Liver (tissue), 9 donors: Measurements from ENCODE around the gene MAPK11. TPM values are rescaled to one million over a fixed set of nuclear protein-coding genes. Genes with fewer than 3 reads are reported as not detected.

Source experiments
- DNase-seq: peaks from one replicate; pipeline ENCODE4 v3.0.0-alpha.2; 2017; ENCODE audit warnings: low spot score
- H3K27ac ChIP-seq, 2 donors: one replicate each; pipeline ENCODE4 v1.7.0; 2013; ENCODE audit warnings: inconsistent platforms in 2 of 2, low read length in 2 of 2, control low read depth in 1 of 2, low read depth in 1 of 2, mild to moderate bottlenecking in 1 of 2
- H3K27me3 ChIP-seq, 4 donors: one replicate each; pipeline versions ENCODE4 v1.6.1 to v1.7.0; 2013; ENCODE audit warnings: low read length in 3 of 4, inconsistent platforms in 1 of 4, mild to moderate bottlenecking in 1 of 4, moderate library complexity in 1 of 4; ENCODE audit not compliant: control insufficient read depth in 4 of 4, insufficient read depth in 4 of 4
- H3K36me3 ChIP-seq, 4 donors: one replicate each; pipeline versions ENCODE4 v1.6.1 to v1.7.0; 2013; ENCODE audit warnings: low read length in 3 of 4, mild to moderate bottlenecking in 3 of 4, low read depth in 1 of 4, moderate library complexity in 1 of 4; ENCODE audit not compliant: control insufficient read depth in 4 of 4, insufficient read depth in 3 of 4
- H3K4me1 ChIP-seq, 4 donors: one replicate each; pipeline versions ENCODE4 v1.6.1 to v1.7.0; 2013; ENCODE audit warnings: low read length in 3 of 4, mild to moderate bottlenecking in 3 of 4, moderate library complexity in 1 of 4; ENCODE audit not compliant: control insufficient read depth in 4 of 4, insufficient read depth in 4 of 4
- H3K4me3 ChIP-seq, 3 donors: one replicate each; pipeline versions ENCODE4 v1.6.1 to v1.7.0; 2013; ENCODE audit warnings: low read length in 3 of 3, control low read depth in 1 of 3, low read depth in 1 of 3, mild to moderate bottlenecking in 1 of 3
- H3K9ac ChIP-seq, 2 donors: one replicate each; pipeline ENCODE4 v1.7.0; 2013; ENCODE audit warnings: low read length in 2 of 2, mild to moderate bottlenecking in 2 of 2, moderate library complexity in 2 of 2, control low read depth in 1 of 2, low read depth in 1 of 2
- H3K9me3 ChIP-seq, 4 donors: one replicate each; pipeline versions ENCODE4 v1.6.1 to v1.7.0; 2013; ENCODE audit warnings: low read length in 3 of 4; ENCODE audit not compliant: control insufficient read depth in 4 of 4
- ATF3 ChIP-seq: IDR thresholded peaks from 2 replicates; pipeline ENCODE4 v1.6.1; 2016; ENCODE audit warnings: antibody characterized with exemption
- CTCF ChIP-seq: fragments of 150-350 bp; IDR thresholded peaks from 2 replicates; pipeline ENCODE4 v1.5.1; 2017; ENCODE audit warnings: improper control_type of control experiment, low read depth, low read length; ENCODE audit not compliant: missing input control
- EGR1 ChIP-seq, 2 donors: IDR thresholded peaks; 2 replicates each; pipeline ENCODE4 v1.6.1; 2016 to 2018; ENCODE audit warnings: antibody characterized with exemption in 2 of 2, low read depth in 2 of 2
- FOXA1 ChIP-seq: IDR thresholded peaks from 2 replicates; pipeline ENCODE4 v1.6.1; 2016; ENCODE audit warnings: antibody characterized with exemption
- GABPA ChIP-seq, 2 donors: IDR thresholded peaks in 1 of 2; conservative IDR thresholded peaks in 1 of 2; 2 replicates each; pipeline ENCODE4 v1.6.1; 2016; ENCODE audit warnings: antibody characterized with exemption in 2 of 2, mild to moderate bottlenecking in 1 of 2, moderate library complexity in 1 of 2
- HNF4A ChIP-seq, 2 donors: conservative IDR thresholded peaks; 2 replicates each; pipeline ENCODE4 v1.6.1; 2016; ENCODE audit warnings: antibody characterized with exemption in 2 of 2, mild to moderate bottlenecking in 2 of 2
- HNF4G ChIP-seq: IDR thresholded peaks from 2 replicates; pipeline ENCODE4 v1.6.1; 2016; ENCODE audit warnings: antibody characterized with exemption
- JUND ChIP-seq, 2 donors: IDR thresholded peaks; 2 replicates each; pipeline ENCODE4 v1.6.1; 2016; ENCODE audit warnings: antibody characterized with exemption in 2 of 2
- MAX ChIP-seq: IDR thresholded peaks from 2 replicates; pipeline ENCODE4 v1.6.1; 2016; ENCODE audit warnings: antibody characterized with exemption
- NR2F2 ChIP-seq: IDR thresholded peaks from 2 replicates; pipeline ENCODE4 v1.6.1; 2016; ENCODE audit warnings: antibody characterized with exemption
- RAD21 ChIP-seq, 2 donors: IDR thresholded peaks; 2 replicates each; pipeline ENCODE4 v1.6.1; 2016; ENCODE audit warnings: antibody characterized with exemption in 2 of 2, mild to moderate bottlenecking in 2 of 2
- REST ChIP-seq: IDR thresholded peaks from 2 replicates; pipeline ENCODE4 v1.6.1; 2016; ENCODE audit warnings: antibody characterized with exemption, mild to moderate bottlenecking
- RXRA ChIP-seq, 2 donors: IDR thresholded peaks; 2 replicates each; pipeline ENCODE4 v1.6.1; 2017 to 2018; ENCODE audit warnings: antibody characterized with exemption in 2 of 2, mild to moderate bottlenecking in 1 of 2
- SP1 ChIP-seq: IDR thresholded peaks from 2 replicates; pipeline ENCODE4 v1.6.1; 2018; ENCODE audit warnings: antibody characterized with exemption, mild to moderate bottlenecking
- TAF1 ChIP-seq: conservative IDR thresholded peaks from 2 replicates; pipeline ENCODE4 v1.6.1; 2016; ENCODE audit warnings: antibody characterized with exemption, mild to moderate bottlenecking
- YY1 ChIP-seq: IDR thresholded peaks from 2 replicates; pipeline ENCODE4 v1.6.1; 2016; ENCODE audit warnings: antibody characterized with exemption, mild to moderate bottlenecking
- WGBS: extraction: QIAGEN DNeasy Blood & Tissue Kit; methylation state at CpG from one replicate; pipeline ENCODE4 v1.1.7; 2013; 5-methylcytosine and 5-hydroxymethylcytosine counted together
- polyA plus RNA-seq, 2 donors: library from polyadenylated mRNA; stranded (reverse) in 1 of 2; unstranded in 1 of 2; fragments of 200-250 nt in 1 of 2; fragments of >200 nt in 1 of 2; fragmentation: Nextera tagmentation in 1 of 2; extraction: Ambion mirVana in 1 of 2; gene quantifications; one replicate each; pipeline versions ENCODE4 v1.2.1 to v1.2.3, GENCODE V29; 2013 to 2015
- total RNA-seq, 2 donors: library from RNA; depleted of rRNA; stranded (reverse); fragments of >200 nt; gene quantifications; one replicate each; pipeline ENCODE4 v1.2.3, GENCODE V29; 2014
- TF ChIP-seq, protein P1 (sequence below): IDR thresholded peaks from 2 replicates; pipeline ENCODE4 v1.6.1; 2016; ENCODE audit warnings: antibody characterized with exemption
- donor health status: healthy.
- donor health status: healthy.
- donor health status: healthy.
- donor health status: healthy.
- donor health status: healthy.

The MAPK11 gene
- total and polyA plus RNA-seq, 4 donors: 0.65 to 2.0 (median 1.0) TPM

DNA sequence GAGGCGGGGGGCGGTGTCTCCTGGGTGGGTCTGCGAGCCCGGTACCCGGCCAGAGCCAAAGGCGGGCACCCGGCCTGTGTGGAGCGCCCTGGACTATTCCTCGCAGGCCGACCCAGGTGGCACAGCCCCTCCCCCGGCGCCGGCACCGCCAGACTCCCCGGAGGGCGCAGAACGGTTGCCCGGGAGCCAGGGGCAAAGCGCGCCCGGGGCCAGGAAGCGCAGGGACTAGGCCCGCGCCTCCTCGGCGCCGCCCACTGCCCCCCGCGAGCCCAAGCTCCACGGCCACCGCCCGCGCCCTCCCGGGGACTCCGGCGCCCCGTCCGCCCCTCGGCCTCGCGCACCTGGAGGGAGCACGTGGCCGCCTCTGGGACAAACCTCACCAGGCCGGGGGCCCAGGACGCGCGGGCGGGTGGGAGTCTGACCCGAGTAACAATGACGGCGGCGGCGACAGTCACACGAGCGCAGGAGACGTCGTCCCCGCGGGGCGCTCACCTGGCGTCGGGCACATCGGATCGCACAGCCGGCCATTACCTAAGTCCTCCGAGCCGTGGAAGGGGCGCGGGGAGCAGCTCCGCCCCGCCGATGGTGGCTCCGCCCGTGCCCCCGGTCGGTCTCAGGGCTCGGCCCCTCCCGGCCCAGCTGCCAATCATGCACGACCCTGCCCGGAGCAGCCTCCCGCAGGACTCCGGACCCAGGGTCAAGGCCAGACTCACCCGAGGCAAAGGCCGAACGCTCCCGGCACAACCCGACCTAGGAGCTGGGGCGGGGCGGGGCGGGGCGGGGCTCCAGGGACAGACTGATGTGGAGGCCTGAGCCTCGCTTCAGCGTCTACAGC, 29.8 kb upstream of the MAPK11 start:
- DNase-seq: peak; percentile 84
- H3K36me3 ChIP-seq: no peaks in the 10 kb centered on the region
- WGBS: 11% methylated on average over 93 of the region's 93 CpGs
- H3K27me3 ChIP-seq: no peaks in the 10 kb centered on the region
- TF ChIP-seq FOXA1 (peak; percentile 63), RAD21 (IDR thresholded peaks at IDR 0.05) (peak in 1 of 2 donors; percentile 42), YY1 (peak; percentile 78), MAX (peak; percentile 61), JUND (IDR thresholded peaks at IDR 0.05) (peak in 1 of 2 donors; percentile 53), TAF1 (no peak), NR2F2 (peak; percentile 80), RXRA (IDR thresholded peaks at IDR 0.05) (peak; percentile 89 to 90), EGR1 (IDR thresholded peaks at IDR 0.05; ENCODE audit: low read depth in 2 of 2) (peak in 1 of 2 donors; percentile 63), GABPA (IDR thresholded peaks at IDR 0.05 in 1 of 2, conservative IDR thresholded peaks at IDR 0.05 in 1 of 2) (peak in 1 of 2 donors; percentile 24), CTCF (no peak), ATF3 (no peak), HNF4G (peak; percentile 100), SP1 (peak; percentile 90), HNF4A (conservative IDR thresholded peaks at IDR 0.05) (peak; percentile 99), REST (peak; percentile 72)
- TF ChIP-seq, protein P1, sequence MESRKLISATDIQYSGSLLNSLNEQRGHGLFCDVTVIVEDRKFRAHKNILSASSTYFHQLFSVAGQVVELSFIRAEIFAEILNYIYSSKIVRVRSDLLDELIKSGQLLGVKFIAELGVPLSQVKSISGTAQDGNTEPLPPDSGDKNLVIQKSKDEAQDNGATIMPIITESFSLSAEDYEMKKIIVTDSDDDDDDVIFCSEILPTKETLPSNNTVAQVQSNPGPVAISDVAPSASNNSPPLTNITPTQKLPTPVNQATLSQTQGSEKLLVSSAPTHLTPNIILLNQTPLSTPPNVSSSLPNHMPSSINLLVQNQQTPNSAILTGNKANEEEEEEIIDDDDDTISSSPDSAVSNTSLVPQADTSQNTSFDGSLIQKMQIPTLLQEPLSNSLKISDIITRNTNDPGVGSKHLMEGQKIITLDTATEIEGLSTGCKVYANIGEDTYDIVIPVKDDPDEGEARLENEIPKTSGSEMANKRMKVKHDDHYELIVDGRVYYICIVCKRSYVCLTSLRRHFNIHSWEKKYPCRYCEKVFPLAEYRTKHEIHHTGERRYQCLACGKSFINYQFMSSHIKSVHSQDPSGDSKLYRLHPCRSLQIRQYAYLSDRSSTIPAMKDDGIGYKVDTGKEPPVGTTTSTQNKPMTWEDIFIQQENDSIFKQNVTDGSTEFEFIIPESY: no peak
- H3K4me1 ChIP-seq: peaks cover 49 to 92% (median 76%) of the 10 kb centered on the region in 4 donors
- H3K27ac ChIP-seq: peak overlapping the region; percentile 68 to 78
- no peaks in the 10 kb centered on the region for H3K9me3 ChIP-seq
- no peak overlapping the region for H3K9ac ChIP-seq
- H3K4me3 ChIP-seq: peak overlapping the region in 2 of 3 donors; percentile 56 to 84
